Subcutaneous adipose tissue (tissue), 4 donors: ENCODE data around the gene SYNDIG1. TPM values are rescaled to one million over a fixed set of nuclear protein-coding genes. Genes with fewer than 3 reads are reported as not detected.

Experiments
- total RNA-seq, 4 donors: library from RNA; depleted of rRNA; stranded (reverse); fragments of >200 nt; gene quantifications; one replicate each; pipeline ENCODE4 v1.1.0, GENCODE V29; 2016
- TF ChIP-seq, protein P1 (sequence below): fragments of 450-650 bp; IDR thresholded peaks from one replicate; pipeline ENCODE4 v1.5.1; 2016; ENCODE audit warnings: low read depth, mild to moderate bottlenecking, control low read depth, antibody characterized with exemption, moderate library complexity

SYNDIG1 gene
- total RNA-seq, 4 donors from 2014 or later, result 0.17 to 1.5 TPM; not detected in 2

DNA sequence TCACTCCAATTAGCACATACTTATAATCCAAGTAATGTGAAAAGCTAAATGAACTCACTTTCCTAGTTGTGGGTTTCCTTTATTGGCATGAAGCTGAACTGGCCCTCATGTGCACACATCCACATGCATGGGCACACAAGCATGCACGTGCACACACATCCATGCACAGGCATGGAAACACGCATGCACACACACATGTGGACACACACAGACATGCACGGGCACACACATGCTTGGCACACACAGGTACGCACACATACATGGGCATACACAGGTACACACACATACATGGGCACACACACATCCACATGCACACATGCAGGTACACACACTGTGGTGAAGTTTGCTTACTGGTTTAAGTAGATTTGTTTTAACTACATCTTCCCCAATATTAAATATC lies 23.8 kb downstream of the SYNDIG1 start:
- TF ChIP-seq, protein P1, sequence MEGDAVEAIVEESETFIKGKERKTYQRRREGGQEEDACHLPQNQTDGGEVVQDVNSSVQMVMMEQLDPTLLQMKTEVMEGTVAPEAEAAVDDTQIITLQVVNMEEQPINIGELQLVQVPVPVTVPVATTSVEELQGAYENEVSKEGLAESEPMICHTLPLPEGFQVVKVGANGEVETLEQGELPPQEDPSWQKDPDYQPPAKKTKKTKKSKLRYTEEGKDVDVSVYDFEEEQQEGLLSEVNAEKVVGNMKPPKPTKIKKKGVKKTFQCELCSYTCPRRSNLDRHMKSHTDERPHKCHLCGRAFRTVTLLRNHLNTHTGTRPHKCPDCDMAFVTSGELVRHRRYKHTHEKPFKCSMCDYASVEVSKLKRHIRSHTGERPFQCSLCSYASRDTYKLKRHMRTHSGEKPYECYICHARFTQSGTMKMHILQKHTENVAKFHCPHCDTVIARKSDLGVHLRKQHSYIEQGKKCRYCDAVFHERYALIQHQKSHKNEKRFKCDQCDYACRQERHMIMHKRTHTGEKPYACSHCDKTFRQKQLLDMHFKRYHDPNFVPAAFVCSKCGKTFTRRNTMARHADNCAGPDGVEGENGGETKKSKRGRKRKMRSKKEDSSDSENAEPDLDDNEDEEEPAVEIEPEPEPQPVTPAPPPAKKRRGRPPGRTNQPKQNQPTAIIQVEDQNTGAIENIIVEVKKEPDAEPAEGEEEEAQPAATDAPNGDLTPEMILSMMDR, result no peak

DNA sequence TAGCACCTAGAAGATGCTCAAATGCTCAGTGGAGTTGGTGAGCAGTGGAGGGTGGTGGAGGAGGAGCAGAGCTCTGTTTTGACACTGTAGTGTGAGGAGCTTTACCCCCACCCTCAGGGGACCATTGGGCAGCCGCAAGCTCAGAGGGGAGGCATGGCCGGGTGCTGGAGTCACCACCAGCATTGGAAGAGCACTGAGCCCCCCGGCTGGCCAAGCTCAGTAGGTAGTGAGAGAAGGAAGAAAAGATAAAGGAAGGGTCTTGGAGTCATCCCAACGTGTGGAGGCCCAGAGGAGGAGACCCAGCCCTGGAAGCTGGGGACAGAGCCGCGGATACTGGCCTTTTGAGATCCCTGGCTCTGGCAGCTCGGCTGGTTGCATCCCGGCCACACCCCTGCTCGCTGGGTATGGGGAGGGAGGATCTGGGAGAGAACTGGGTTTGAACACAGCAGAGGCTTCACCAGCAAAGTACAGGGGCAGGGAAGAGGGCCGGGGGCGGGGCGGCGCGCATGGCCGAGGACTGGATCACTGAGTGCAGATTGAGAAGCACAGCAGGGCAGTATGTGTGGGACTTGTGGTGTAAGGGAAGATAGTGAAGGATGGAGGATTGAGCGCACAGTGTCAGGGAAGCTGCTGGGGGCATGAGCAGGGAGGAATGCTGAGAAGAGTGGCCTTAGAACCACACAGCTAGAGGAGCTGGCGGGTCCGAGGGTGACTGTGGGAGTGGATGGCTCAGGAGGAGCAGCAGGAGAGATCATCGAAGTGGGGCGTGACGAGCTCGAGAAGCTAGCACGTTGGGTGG lies 24.4 kb downstream of the SYNDIG1 start:
- TF ChIP-seq, protein P1, result no peak

DNA sequence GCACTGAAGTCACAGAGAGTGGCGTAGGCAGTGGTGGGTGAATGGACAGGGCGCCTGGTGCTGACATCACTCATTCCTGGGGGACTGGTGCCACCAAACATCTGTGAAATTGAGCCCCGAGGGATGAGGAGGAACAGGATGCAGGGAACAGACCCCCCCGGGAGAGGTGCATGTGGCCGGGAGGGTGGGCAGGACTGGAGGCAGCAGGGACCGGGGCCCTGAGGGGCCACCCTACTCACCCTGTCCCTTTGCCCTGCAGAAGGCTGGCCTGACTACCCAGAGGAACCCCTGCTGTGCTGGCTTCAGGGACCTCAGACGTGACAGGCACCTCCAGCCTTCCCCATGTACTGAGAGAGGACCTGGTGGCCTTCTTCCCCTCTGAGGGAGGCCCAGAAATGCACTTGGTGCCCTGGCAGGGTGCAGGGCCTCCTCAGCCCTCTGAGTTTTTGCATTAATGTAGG lies 25.1 kb downstream of the SYNDIG1 start:
- TF ChIP-seq, protein P1, result no peak

DNA sequence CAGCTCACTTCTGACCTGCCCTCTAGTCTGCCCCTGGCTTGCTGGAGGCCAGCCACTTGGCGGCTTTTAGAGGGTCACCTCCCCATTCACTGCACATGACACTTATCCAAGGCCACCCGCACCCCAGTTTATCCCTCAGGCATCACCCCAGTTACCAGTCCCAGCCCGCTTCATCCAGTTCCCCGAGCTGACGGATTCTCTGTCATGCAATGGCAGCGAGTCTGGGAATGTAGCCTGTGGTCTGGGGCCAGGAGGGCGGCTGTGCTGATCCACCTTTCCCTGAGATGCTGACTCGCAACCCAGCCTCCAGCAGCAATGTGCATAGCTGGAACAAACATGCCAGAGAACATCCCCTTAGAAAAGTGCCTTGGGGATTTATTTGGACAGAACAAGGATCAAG lies 25.8 kb downstream of the SYNDIG1 start:
- TF ChIP-seq, protein P1, result no peak

DNA sequence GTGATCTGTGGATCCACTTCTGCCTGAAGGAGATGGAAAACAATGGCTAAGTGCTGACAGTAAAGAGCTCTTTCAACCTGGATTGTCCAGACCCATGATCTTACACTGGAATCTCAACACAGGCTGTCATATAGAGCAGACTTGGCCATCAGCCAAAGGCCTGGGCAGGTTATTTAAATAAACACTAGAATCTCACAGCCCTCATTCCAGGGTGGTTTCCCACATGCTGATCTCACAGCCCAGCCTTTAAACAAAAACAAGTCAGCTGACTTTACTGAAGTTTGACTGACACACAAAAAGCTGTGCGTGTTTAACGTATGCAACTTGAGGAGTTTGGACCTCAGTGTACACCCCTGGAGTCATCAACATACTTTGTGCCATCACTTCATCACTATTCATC lies 28.4 kb downstream of the SYNDIG1 start:
- TF ChIP-seq, protein P1, result no peak

DNA sequence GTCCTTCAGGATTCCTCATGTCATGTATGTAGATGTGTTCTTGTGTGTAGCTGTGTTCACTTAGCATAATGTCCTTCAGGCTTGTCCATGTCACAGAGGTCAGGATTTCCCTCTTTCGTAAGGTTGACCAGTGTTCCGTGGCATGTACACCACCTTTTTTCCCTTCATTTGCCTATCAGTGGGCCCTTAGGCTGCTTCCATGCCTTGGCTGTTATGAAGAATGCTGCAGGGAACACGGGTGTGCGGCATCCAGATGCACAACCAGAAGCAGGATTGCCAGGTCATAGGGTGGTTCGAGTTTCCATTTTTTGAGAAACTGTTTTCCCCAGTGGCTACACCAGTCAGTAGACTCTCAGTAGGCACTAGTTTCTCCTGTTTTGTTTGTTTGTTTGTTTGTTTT lies 29.2 kb downstream of the SYNDIG1 start:
- TF ChIP-seq, protein P1, result no peak

DNA sequence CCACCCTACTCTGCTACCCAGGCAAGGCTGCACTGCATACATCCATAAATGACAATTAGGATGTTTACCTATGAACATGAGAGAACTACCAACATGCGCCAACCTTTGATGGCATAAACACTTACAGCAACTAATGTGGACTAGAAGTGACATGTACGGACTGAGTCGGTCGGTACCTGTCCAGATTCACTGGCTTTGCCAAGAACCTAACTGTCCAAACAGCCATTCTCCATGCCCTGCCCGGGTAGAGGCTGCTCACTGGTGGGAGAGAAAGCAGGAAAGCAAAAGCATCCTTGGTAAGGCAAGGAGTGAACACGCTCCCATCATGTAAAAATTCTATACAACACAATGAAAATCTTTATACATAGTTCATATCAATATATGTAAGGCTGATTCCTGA lies 30.0 kb downstream of the SYNDIG1 start:
- TF ChIP-seq, protein P1, result no peak
